Measurements from ENCODE around the gene CASKIN2. TPM values are rescaled to one million over a fixed set of nuclear protein-coding genes. Genes with fewer than 3 reads are reported as not detected.
A peak's percentile ranks its signal among the peaks of the same experiment; 100 is the strongest.

CASKIN2 gene
- polyA plus RNA-seq, 2 of the 4 experiments (the other 2 are of a cell fraction), result 3.6 to 11.2 TPM

DNA sequence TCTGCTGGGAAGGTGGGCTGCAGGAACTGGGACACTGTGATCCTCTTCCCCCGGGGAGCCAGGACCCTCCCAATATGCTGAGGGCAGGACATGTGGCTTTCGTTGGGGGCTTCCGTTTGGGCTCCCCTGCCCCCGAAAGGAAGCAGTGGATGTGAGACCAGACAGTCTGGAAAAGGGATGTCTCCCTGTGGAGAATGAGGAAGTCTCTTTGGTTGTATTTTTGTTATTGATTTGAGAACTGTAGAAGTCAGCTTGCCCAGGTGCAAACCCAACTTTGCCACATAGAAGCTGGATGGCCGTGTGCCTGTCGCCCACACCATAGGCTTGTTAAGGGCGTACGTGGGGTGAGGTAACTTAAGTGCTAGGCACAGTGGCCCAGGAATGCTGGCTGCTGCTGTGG lies 28.9 kb upstream of the CASKIN2 start:
- POLR2A ChIA-PET, result no interaction called here
- Histone ChIP-seq H3K4me1 (peaks cover 19% of the 10 kb centered on the region), H3K27ac (no peak overlapping the region), H3K9me3 (no peaks in the 10 kb centered on the region), H3K4me3 (no peak overlapping the region), H3K4me2 (no peak overlapping the region)
- DNase-seq (ENCODE audit: low read depth in 1 of 2, low spot score in 1 of 2), result no peak
- FAIRE-seq, result no peak
- TF ChIP-seq, protein P1, sequence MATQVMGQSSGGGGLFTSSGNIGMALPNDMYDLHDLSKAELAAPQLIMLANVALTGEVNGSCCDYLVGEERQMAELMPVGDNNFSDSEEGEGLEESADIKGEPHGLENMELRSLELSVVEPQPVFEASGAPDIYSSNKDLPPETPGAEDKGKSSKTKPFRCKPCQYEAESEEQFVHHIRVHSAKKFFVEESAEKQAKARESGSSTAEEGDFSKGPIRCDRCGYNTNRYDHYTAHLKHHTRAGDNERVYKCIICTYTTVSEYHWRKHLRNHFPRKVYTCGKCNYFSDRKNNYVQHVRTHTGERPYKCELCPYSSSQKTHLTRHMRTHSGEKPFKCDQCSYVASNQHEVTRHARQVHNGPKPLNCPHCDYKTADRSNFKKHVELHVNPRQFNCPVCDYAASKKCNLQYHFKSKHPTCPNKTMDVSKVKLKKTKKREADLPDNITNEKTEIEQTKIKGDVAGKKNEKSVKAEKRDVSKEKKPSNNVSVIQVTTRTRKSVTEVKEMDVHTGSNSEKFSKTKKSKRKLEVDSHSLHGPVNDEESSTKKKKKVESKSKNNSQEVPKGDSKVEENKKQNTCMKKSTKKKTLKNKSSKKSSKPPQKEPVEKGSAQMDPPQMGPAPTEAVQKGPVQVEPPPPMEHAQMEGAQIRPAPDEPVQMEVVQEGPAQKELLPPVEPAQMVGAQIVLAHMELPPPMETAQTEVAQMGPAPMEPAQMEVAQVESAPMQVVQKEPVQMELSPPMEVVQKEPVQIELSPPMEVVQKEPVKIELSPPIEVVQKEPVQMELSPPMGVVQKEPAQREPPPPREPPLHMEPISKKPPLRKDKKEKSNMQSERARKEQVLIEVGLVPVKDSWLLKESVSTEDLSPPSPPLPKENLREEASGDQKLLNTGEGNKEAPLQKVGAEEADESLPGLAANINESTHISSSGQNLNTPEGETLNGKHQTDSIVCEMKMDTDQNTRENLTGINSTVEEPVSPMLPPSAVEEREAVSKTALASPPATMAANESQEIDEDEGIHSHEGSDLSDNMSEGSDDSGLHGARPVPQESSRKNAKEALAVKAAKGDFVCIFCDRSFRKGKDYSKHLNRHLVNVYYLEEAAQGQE (IDR thresholded peaks at IDR 0.05), result no peak
- TF ChIP-seq RARB (CRISPR knock-in tag; IDR thresholded peaks at IDR 0.05) (no peak), NPAS2 (CRISPR knock-in tag; IDR thresholded peaks at IDR 0.05; ENCODE audit: borderline replicate concordance) (no peak), CEBPB (IDR thresholded peaks at IDR 0.05) (no peak), ESRRA (IDR thresholded peaks at IDR 0.05; ENCODE audit: borderline replicate concordance, low read length) (no peak), SREBF2 (IDR thresholded peaks at IDR 0.05) (no peak)
- TF ChIP-seq, protein P2, sequence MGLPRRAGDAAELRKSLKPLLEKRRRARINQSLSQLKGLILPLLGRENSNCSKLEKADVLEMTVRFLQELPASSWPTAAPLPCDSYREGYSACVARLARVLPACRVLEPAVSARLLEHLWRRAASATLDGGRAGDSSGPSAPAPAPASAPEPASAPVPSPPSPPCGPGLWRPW (IDR thresholded peaks at IDR 0.05), result no peak
- TF ChIP-seq, protein P3, sequence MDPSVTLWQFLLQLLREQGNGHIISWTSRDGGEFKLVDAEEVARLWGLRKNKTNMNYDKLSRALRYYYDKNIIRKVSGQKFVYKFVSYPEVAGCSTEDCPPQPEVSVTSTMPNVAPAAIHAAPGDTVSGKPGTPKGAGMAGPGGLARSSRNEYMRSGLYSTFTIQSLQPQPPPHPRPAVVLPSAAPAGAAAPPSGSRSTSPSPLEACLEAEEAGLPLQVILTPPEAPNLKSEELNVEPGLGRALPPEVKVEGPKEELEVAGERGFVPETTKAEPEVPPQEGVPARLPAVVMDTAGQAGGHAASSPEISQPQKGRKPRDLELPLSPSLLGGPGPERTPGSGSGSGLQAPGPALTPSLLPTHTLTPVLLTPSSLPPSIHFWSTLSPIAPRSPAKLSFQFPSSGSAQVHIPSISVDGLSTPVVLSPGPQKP (IDR thresholded peaks at IDR 0.05; ENCODE audit: low read depth, low read length), result no peak
- 90% methylated on average over 8 of the region's 8 CpGs for WGBS (ENCODE audit: missing lambda C conversion rate)
- ATAC-seq, result no peak
- CTCF ChIA-PET, result interaction anchor here (0.7 to 1.4 kb wide), 3 partner anchors 14 to 222 kb away, joined by 3 read pairs; no protein-coding TSS in a partner anchor

DNA sequence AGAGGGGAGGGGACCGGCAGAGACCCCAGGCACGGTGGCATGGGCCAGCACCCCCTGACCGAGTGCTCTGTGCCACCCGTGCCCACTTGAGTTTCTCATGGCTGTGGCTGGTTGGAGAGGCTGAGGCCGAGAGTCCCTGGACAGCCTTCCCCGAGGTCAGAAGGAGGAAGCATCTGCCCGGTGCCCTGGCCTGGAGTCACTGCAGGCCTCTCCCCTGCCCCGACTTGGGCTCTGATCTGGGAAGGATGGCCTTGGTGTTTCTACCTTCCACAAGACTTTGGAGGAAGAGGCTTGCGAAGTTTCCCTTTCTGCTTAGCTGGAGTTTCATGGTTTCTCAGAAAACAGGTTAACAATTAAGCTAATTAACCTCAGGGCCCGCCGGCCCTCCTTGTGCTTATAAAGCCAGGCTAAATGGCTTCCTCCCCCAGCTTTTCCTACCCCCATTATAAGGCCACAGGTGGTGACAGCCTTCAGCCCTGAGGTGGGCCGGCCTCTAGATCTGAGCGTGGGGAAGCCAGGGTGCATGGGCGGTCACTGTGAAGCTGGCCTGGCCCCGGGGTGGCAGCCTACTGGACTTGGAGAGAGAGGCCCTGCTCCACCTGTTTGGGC lies 27.5 kb upstream of the CASKIN2 start:
- TF ChIP-seq HEYL (CRISPR knock-in tag; IDR thresholded peaks at IDR 0.05) (no peak), HOXB13 (CRISPR knock-in tag; IDR thresholded peaks at IDR 0.05; ENCODE audit: low read depth) (no peak), CBX2 (IDR thresholded peaks at IDR 0.05; ENCODE audit: borderline replicate concordance, low read depth) (no peak), BHLHE40 (IDR thresholded peaks at IDR 0.05; ENCODE audit: low read depth, low read length) (no peak), JUNB (IDR thresholded peaks at IDR 0.05) (no peak), FOXS1 (CRISPR knock-in tag; IDR thresholded peaks at IDR 0.05) (no peak), NFE2L2 (conservative IDR thresholded peaks at IDR 0.05; ENCODE audit: low read length) (no peak), EHF (CRISPR knock-in tag; IDR thresholded peaks at IDR 0.05) (no peak), SREBF2 (IDR thresholded peaks at IDR 0.05) (no peak), MYC (IDR thresholded peaks at IDR 0.05; ENCODE audit: borderline replicate concordance, low read length) (no peak), EHMT2 (IDR thresholded peaks at IDR 0.05; ENCODE audit: low read depth) (no peak), RNF2 (IDR thresholded peaks at IDR 0.05; ENCODE audit: borderline replicate concordance, low read depth) (no peak), RFX5 (IDR thresholded peaks at IDR 0.05) (no peak), MAZ (IDR thresholded peaks at IDR 0.05; ENCODE audit: borderline replicate concordance, low read depth, low read length) (no peak)
- TF ChIP-seq, protein P4, sequence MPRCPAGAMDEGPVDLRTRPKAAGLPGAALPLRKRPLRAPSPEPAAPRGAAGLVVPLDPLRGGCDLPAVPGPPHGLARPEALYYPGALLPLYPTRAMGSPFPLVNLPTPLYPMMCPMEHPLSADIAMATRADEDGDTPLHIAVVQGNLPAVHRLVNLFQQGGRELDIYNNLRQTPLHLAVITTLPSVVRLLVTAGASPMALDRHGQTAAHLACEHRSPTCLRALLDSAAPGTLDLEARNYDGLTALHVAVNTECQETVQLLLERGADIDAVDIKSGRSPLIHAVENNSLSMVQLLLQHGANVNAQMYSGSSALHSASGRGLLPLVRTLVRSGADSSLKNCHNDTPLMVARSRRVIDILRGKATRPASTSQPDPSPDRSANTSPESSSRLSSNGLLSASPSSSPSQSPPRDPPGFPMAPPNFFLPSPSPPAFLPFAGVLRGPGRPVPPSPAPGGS (IDR thresholded peaks at IDR 0.05), result no peak
- TF ChIP-seq, protein P5, sequence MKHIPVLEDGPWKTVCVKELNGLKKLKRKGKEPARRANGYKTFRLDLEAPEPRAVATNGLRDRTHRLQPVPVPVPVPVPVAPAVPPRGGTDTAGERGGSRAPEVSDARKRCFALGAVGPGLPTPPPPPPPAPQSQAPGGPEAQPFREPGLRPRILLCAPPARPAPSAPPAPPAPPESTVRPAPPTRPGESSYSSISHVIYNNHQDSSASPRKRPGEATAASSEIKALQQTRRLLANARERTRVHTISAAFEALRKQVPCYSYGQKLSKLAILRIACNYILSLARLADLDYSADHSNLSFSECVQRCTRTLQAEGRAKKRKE (CRISPR knock-in tag; IDR thresholded peaks at IDR 0.05; ENCODE audit: low read depth), result no peak
- TF ChIP-seq, protein P6, sequence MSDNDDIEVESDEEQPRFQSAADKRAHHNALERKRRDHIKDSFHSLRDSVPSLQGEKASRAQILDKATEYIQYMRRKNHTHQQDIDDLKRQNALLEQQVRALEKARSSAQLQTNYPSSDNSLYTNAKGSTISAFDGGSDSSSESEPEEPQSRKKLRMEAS (IDR thresholded peaks at IDR 0.05), result no peak
- 0 out of 6 replicates have a peak overlapping the region, but pooled peaks of 1 of the 2 experiments have one; percentile 11 for H3K27ac ChIP-seq
- no peak for ATAC-seq
- FAIRE-seq, result no peak
- no peak overlapping the region for H3K4me2 ChIP-seq
- 88% methylated on average over 14 of the region's 15 CpGs for WGBS (ENCODE audit: missing lambda C conversion rate)
- DNase-seq (ENCODE audit: low read depth in 1 of 2, low spot score in 1 of 2), result no peak
- H3K9me3 ChIP-seq, result no peaks in the 10 kb centered on the region
- ChIA-PET POLR2A (no interaction called here), CTCF (interaction anchor here (0.5 to 1.8 kb wide), 12 partner anchors 10 to 132 kb away, joined by 3 to 8 read pairs (median 3); partner anchors contain the start of genes LLGL2, SMIM5 and TSEN54)
- peaks cover 18% of the 10 kb centered on the region for H3K4me1 ChIP-seq
- no peak overlapping the region for H3K4me3 ChIP-seq

Measured in A549 (cell line).